Endothelial cell of umbilical vein (primary cell): ENCODE measurements around the gene MINDY4. TPM values are rescaled to one million over a fixed set of nuclear protein-coding genes. Genes with fewer than 3 reads are reported as not detected.

Experiments used
- BruUV-seq: library from RNA; stranded (reverse); fragments of 400-500 nt; replicated peaks from 2 replicates; lab custom pipeline; 2021; lab: Mats Ljungman, UMichigan
- CTCF ChIA-PET: fragments of 300-600, 350-600 bp; sonication (Branson Sonifier 250); formaldehyde crosslinking; loops from one replicate; lab custom pipeline; 2021; ENCODE audit warnings: antibody characterized with exemption, inconsistent platforms; lab: Charles Lee
- POLR2A ChIA-PET: fragments of 300-600, 350-600 bp; sonication (Branson Sonifier 250); formaldehyde crosslinking; loops from one replicate; lab custom pipeline; 2021; ENCODE audit warnings: antibody characterized with exemption, inconsistent platforms; lab: Charles Lee
- DNase-seq: peaks from one replicate; pipeline ENCODE4 v3.0.0-alpha.2; 2011; ENCODE audit warnings: low read depth, low spot score
- FAIRE-seq: peaks from 2 replicates; lab custom pipeline; 2011; peaks lifted over from hg19 to GRCh38; lab: Jason Lieb, UNC
- H2AFZ ChIP-seq: 2 replicates; pipeline ENCODE4 v1.6.0; 2012; ENCODE audit warnings: low read depth, low read length, control low read depth, inconsistent platforms
- H3K27ac ChIP-seq: 2 replicates; pipeline ENCODE4 v1.5.1; 2011; ENCODE audit warnings: low read depth, mild to moderate bottlenecking, control low read depth, low read length, moderate library complexity; ENCODE audit not compliant: insufficient read depth
- H3K27me3 ChIP-seq, 2 experiments: 2 replicates each; pipeline versions ENCODE4 v1.6.0 to v1.6.1; 2011; ENCODE audit warnings: low read length in 2 of 2, mixed read lengths in 1 of 2; ENCODE audit not compliant: control insufficient read depth in 2 of 2, insufficient read depth in 2 of 2
- H3K36me3 ChIP-seq, 2 experiments: 2 replicates in 1 of 2; 3 replicates in 1 of 2; pipeline ENCODE4 v1.5.1; 2011; ENCODE audit warnings: low read length in 2 of 2, mild to moderate bottlenecking in 1 of 2, moderate library complexity in 1 of 2; ENCODE audit not compliant: control insufficient read depth in 2 of 2, insufficient read depth in 2 of 2; ENCODE audit errors: extremely low read depth in 1 of 2
- H3K4me1 ChIP-seq: 3 replicates; pipeline ENCODE4 v1.5.1; 2011; ENCODE audit warnings: mild to moderate bottlenecking, low read length; ENCODE audit not compliant: control insufficient read depth, insufficient read depth; ENCODE audit errors: extremely low read depth
- H3K4me2 ChIP-seq: 2 replicates; pipeline ENCODE4 v1.6.1; 2011; ENCODE audit warnings: low read length, control low read depth, mixed read lengths; ENCODE audit not compliant: insufficient read depth
- H3K4me3 ChIP-seq, 3 experiments: fragments of 200-600 bp in 1 of 3; sonication (generic), shearing (Covaris generic) in 1 of 3; replicated peaks in 1 of 3; 2 replicates each; pipeline ENCODE4 v1.5.1; 2011 to 2016; ENCODE audit warnings: control low read depth in 3 of 3, low read length in 3 of 3, mild to moderate bottlenecking in 2 of 3, inconsistent platforms in 1 of 3, low read depth in 1 of 3, moderate library complexity in 1 of 3; ENCODE audit not compliant: insufficient read depth in 1 of 3
- H3K79me2 ChIP-seq: 2 replicates; pipeline ENCODE4 v1.6.0; 2012; ENCODE audit warnings: low read length, inconsistent platforms; ENCODE audit not compliant: control insufficient read depth, insufficient read depth
- H3K9ac ChIP-seq: replicated peaks from 2 replicates; pipeline ENCODE3; 2011; ENCODE audit warnings: low read length, control low read depth; ENCODE audit not compliant: insufficient read depth; ENCODE audit errors: extremely low read depth
- H3K9me1 ChIP-seq: replicated peaks from 3 replicates; pipeline ENCODE4 v1.6.0; 2011; ENCODE audit warnings: mild to moderate bottlenecking, low read length; ENCODE audit not compliant: control insufficient read depth, insufficient read depth; ENCODE audit errors: extremely low read depth
- H3K9me3 ChIP-seq: replicated peaks from 2 replicates; pipeline ENCODE4 v1.5.1; 2012; ENCODE audit warnings: low read length, inconsistent platforms; ENCODE audit not compliant: control insufficient read depth, insufficient read depth
- H4K20me1 ChIP-seq: replicated peaks from 2 replicates; pipeline ENCODE3; 2011; ENCODE audit warnings: mild to moderate bottlenecking, low read length; ENCODE audit not compliant: control insufficient read depth, insufficient read depth; ENCODE audit errors: extremely low read depth
- CTCF ChIP-seq, 2 donors: IDR thresholded peaks; 1 replicate in 1 of 2; 2 replicates in 1 of 2; pipeline ENCODE4 v1.5.1; 2011; ENCODE audit warnings: low read length in 2 of 2, mild to moderate bottlenecking in 2 of 2, moderate library complexity in 2 of 2, control low read depth in 1 of 2, inconsistent platforms in 1 of 2, low read depth in 1 of 2; ENCODE audit not compliant: insufficient read depth in 1 of 2; ENCODE audit errors: extremely low read depth in 1 of 2
- EZH2 ChIP-seq: IDR thresholded peaks from 2 replicates; pipeline ENCODE4 v1.6.1; 2012; ENCODE audit warnings: borderline replicate concordance, low read depth, mild to moderate bottlenecking, moderate library complexity, low read length, inconsistent platforms; ENCODE audit not compliant: severe bottlenecking
- GATA2 ChIP-seq: IDR thresholded peaks from 2 replicates; pipeline ENCODE4 v1.7.0; 2011; ENCODE audit warnings: low read depth, mild to moderate bottlenecking, moderate library complexity, mixed read lengths, low read length; ENCODE audit not compliant: insufficient read length, insufficient read depth
- dilution Hi-C: fragments of 300-500 bp; cut with MboI; formaldehyde crosslinking; loops from one replicate; pipeline ENCODE4 v1.15.0; 2019; ENCODE audit warnings: low sequenced_read_pairs; ENCODE audit not compliant: extremely low pct_ligation_motif_present
- intact Hi-C: fragments of 100-400 bp; cut with micrococcal nuclease; formaldehyde crosslinking; loops from one replicate; pipeline ENCODE4 v1.10.0; 2022
- polyA plus RNA-seq, 4 experiments: library from polyadenylated mRNA; depleted of rRNA in 3 of 4; stranded (reverse) in 3 of 4; unstranded in 1 of 4; fragments of >200 nt; gene quantifications; 2 replicates each; pipeline versions ENCODE4 v1.2.1 to v1.2.3, GENCODE V29; 2011 to 2012; ENCODE audit warnings: missing spikeins in 1 of 4
- total RNA-seq: library from RNA; stranded (reverse); gene quantifications from 2 replicates; pipeline ENCODE4 v1.2.3, GENCODE V29; 2021

MINDY4 gene
- total and polyA plus RNA-seq, 2 donors (not counting 3 experiments of a cell fraction or from before 2014, with no cell fraction given), result 2.2 to 4.7 TPM

DNA sequence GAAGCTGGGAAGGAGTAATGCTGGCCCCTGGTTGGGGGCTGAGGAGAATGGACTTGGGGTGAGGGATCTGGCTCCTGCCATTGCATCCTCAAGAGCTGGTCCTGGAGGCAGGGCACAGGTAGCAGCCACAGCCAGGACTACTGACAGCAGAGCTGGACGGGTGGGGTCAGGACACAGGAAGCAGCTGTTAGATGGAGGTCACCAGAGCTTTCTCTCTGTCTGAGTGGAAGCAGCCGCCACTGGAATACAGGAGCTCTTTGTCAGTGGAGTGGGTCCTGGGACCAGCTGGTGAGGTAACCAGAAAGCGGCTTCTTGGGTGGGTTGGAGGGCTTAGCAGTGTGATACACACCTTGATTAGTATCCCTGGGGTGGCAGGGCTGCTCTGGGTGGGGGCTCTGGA, 82.4 kb downstream of the MINDY4 start:
- intact Hi-C loops (no loop called here), dilution Hi-C loops (no loop called here)
- no peaks in the 10 kb centered on the region for H3K36me3 ChIP-seq
- no peak overlapping the region for H3K9ac ChIP-seq
- no peak for TF ChIP-seq GATA2
- no peaks in the 10 kb centered on the region for H3K27me3 ChIP-seq
- BruUV-seq, result no TSS peak
- H3K4me3 ChIP-seq, result no peak overlapping the region
- ChIA-PET POLR2A (no interaction called here), CTCF (interaction anchor here (0.6 to 1.8 kb wide), 4 partner anchors 17 to 269 kb away, joined by 3 to 7 read pairs (median 4); no protein-coding TSS in a partner anchor)
- FAIRE-seq (no peak), DNase-seq (peak; percentile 34)
- no peaks in the 10 kb centered on the region for H4K20me1 ChIP-seq
- no peak overlapping the region for H3K27ac ChIP-seq
- peaks cover 25% of the 10 kb centered on the region for H3K4me1 ChIP-seq
- no peaks in the 10 kb centered on the region for H3K9me1 ChIP-seq
- H3K9me3 ChIP-seq, result no peaks in the 10 kb centered on the region
- H3K79me2 ChIP-seq, result no peaks in the 10 kb centered on the region
- H2AFZ ChIP-seq, result no peak overlapping the region
- H3K4me2 ChIP-seq, result no peak overlapping the region

DNA sequence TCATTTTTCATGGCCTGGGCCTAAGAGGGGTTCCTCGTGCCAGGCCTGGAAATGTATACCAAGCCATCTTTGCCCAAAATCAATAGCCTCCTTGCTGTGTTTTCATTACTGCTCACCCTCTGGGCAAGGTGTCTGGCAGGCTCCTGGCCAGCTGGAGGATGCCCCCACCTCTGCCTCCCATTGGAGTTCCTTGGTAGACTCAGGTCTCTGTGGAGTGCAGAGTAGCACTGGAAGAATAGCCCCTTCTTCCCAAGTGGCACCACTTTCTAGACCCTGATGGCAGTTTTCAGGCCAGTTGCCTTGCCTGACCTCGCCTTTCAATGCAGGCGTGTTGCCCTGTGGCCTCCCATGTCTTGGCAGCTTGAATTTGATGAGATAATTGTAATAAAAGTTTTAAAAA, 84.7 kb downstream of the MINDY4 start:
- TF ChIP-seq EZH2 (no peak), CTCF (IDR thresholded peaks at IDR 0.05; ENCODE audit: extremely low read depth in 1 of 2, insufficient read depth in 1 of 2, low read depth in 1 of 2, low read length in 2 of 2) (no peak)
- intact Hi-C loops, result no loop called here
- no peaks in the 10 kb centered on the region for H3K9me1 ChIP-seq
- FAIRE-seq, result no peak
- no peak overlapping the region for H3K4me3 ChIP-seq
- ChIA-PET CTCF (no interaction called here), POLR2A (no interaction called here)
- H3K9ac ChIP-seq, result no peak overlapping the region
- H3K27me3 ChIP-seq, result no peaks in the 10 kb centered on the region
- H3K27ac ChIP-seq, result no peak overlapping the region
- no peaks in the 10 kb centered on the region for H3K79me2 ChIP-seq
- DNase-seq, result no peak
- no peaks in the 10 kb centered on the region for H4K20me1 ChIP-seq
- no peaks in the 10 kb centered on the region for H3K9me3 ChIP-seq
- H3K4me1 ChIP-seq, result peaks cover 16% of the 10 kb centered on the region
- no peak overlapping the region for H3K4me2 ChIP-seq
- dilution Hi-C loops, result no loop called here
- BruUV-seq, result no TSS peak
- H2AFZ ChIP-seq, result no peak overlapping the region
- H3K36me3 ChIP-seq, result no peaks in the 10 kb centered on the region
